PC-3 (cell line): Measurements from ENCODE around the gene PRB4.

Experiments
- EZH2 ChIP-seq: fragments of 300-600 bp; sonication (generic); IDR thresholded peaks from one replicate; pipeline ENCODE4 v1.6.1; 2017; ENCODE audit warnings: antibody characterized with exemption, mild to moderate bottlenecking, low read length; ENCODE audit not compliant: unreplicated experiment
- TF ChIP-seq, protein P1 (sequence below): fragments of 300-600 bp; sonication (generic); conservative IDR thresholded peaks from 2 replicates; pipeline ENCODE4 v1.5.1; 2017; ENCODE audit warnings: antibody characterized with exemption, low read depth, mild to moderate bottlenecking, low read length

DNA sequence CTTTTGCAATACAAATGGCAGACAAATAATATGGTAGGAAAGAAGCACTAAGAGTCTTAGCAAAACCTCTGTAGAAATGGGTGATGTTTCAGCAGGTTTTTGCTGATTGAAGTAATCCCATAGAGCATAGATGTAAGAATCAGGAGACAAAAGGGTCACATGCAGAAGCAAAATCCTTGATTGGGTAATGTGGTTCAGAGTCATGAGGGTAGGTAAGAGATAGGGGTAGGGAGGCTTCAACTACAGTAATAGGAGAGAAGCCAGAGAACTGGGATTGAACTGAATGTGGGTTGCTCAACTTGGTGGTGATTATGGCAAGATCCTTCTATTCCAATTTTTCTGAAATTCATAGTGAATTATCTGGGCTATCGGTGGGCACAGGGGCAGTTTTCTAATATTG lies 45.7 kb downstream of the PRB4 start:
- no peak for TF ChIP-seq EZH2
- TF ChIP-seq, protein P1, sequence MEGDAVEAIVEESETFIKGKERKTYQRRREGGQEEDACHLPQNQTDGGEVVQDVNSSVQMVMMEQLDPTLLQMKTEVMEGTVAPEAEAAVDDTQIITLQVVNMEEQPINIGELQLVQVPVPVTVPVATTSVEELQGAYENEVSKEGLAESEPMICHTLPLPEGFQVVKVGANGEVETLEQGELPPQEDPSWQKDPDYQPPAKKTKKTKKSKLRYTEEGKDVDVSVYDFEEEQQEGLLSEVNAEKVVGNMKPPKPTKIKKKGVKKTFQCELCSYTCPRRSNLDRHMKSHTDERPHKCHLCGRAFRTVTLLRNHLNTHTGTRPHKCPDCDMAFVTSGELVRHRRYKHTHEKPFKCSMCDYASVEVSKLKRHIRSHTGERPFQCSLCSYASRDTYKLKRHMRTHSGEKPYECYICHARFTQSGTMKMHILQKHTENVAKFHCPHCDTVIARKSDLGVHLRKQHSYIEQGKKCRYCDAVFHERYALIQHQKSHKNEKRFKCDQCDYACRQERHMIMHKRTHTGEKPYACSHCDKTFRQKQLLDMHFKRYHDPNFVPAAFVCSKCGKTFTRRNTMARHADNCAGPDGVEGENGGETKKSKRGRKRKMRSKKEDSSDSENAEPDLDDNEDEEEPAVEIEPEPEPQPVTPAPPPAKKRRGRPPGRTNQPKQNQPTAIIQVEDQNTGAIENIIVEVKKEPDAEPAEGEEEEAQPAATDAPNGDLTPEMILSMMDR: no peak
